ENCODE results near the gene MLC1. TPM values are rescaled to one million over a fixed set of nuclear protein-coding genes. Genes with fewer than 3 reads are reported as not detected.

The MLC1 gene
- total RNA-seq, 1 donor from 2014 or later: not detected

DNA sequence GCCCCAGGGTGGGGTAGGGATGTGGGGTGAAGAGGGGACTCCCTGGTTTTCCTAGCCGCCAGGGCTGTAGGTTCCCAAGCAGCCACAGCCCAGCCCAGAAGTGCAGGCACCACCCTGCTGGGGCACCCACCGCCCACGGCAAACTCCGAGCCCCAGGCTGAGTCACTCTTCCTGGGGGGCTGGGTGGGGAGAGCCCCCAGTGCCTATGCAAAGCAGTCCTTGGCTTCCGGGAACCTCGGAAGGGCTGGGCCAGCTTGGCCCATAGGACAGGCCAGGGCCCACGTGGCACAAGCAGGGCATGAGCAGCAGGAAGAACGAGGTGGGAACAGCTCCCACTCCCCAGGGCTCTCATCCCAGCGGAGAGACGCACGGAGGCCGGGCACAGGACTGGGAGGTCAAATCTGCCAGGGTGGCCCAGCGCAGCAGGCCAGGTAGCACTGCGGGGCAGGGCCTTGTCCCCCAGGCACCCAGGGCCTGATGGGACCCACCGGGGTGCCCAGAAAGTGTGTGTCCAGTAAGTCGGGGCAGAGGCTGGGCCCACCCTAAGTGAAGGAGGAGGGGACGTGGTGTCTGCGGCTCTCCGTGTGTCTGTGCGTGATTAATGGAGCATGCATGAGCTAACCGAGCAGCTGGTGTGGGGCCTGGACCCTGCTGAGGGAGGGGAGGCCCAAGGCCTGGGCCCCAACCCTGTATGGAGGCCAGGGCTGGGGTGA is 68.1 kb downstream of the MLC1 start:
- H3K4me1 Mint-ChIP-seq (ENCODE audit: low read depth): peaks cover 1% of the 10 kb centered on the region
- no peaks in the 10 kb centered on the region for H3K9me3 Mint-ChIP-seq (ENCODE audit: low read depth)
- H3K36me3 Mint-ChIP-seq (ENCODE audit: insufficient read depth): no peaks in the 10 kb centered on the region
- no peak overlapping the region for H3K4me3 Mint-ChIP-seq (ENCODE audit: low read depth)
- TF ChIP-seq, protein P1, sequence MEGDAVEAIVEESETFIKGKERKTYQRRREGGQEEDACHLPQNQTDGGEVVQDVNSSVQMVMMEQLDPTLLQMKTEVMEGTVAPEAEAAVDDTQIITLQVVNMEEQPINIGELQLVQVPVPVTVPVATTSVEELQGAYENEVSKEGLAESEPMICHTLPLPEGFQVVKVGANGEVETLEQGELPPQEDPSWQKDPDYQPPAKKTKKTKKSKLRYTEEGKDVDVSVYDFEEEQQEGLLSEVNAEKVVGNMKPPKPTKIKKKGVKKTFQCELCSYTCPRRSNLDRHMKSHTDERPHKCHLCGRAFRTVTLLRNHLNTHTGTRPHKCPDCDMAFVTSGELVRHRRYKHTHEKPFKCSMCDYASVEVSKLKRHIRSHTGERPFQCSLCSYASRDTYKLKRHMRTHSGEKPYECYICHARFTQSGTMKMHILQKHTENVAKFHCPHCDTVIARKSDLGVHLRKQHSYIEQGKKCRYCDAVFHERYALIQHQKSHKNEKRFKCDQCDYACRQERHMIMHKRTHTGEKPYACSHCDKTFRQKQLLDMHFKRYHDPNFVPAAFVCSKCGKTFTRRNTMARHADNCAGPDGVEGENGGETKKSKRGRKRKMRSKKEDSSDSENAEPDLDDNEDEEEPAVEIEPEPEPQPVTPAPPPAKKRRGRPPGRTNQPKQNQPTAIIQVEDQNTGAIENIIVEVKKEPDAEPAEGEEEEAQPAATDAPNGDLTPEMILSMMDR (IDR thresholded peaks at IDR 0.05; ENCODE audit: unreplicated experiment): no peak
- H3K27me3 Mint-ChIP-seq: peaks cover 14% of the 10 kb centered on the region
- H3K27ac Mint-ChIP-seq: no peak overlapping the region
- no peak for DNase-seq (ENCODE audit: low spot score, unreplicated experiment)

DNA sequence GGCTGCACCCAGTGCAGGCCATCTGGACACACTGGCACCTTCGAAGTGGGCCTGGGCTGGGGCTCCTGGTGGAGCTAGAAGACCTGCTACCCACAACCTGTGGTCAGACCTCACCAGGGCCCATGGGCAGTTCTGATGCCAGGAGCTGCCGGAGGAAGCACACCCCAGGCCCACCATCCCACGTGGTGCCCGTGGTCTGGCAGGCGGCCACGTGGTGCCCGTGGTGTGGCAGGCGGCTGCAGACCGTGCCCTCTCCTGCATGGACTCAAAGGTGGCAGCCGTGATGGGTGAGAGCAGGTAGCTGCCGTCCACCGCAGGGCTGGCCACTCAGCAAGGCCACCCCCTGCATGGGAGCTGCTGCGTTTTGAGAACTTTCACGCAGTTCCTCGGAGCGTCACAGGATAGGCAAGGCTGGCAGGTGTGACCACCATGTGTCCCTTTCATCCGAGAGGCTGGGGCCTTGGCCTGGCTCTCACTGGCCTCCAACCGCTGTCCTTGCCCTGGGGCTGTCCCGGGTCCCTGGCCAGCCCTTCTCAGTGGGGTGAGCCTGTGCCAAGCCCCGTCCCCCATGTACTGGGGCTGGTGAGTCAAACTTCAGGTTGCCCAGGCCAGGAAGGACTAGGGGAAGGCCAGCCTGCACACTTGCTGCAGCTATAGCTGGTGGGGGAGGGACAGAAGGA is 68.8 kb downstream of the MLC1 start:
- Mint-ChIP-seq H3K4me3 (ENCODE audit: low read depth) (no peak overlapping the region), H3K36me3 (ENCODE audit: insufficient read depth) (no peaks in the 10 kb centered on the region), H3K27me3 (peaks cover 21% of the 10 kb centered on the region), H3K27ac (no peak overlapping the region), H3K9me3 (ENCODE audit: low read depth) (no peaks in the 10 kb centered on the region), H3K4me1 (ENCODE audit: low read depth) (peaks cover 1% of the 10 kb centered on the region)
- DNase-seq (ENCODE audit: low spot score, unreplicated experiment): no peak
- TF ChIP-seq, protein P1 (IDR thresholded peaks at IDR 0.05; ENCODE audit: unreplicated experiment): no peak

DNA sequence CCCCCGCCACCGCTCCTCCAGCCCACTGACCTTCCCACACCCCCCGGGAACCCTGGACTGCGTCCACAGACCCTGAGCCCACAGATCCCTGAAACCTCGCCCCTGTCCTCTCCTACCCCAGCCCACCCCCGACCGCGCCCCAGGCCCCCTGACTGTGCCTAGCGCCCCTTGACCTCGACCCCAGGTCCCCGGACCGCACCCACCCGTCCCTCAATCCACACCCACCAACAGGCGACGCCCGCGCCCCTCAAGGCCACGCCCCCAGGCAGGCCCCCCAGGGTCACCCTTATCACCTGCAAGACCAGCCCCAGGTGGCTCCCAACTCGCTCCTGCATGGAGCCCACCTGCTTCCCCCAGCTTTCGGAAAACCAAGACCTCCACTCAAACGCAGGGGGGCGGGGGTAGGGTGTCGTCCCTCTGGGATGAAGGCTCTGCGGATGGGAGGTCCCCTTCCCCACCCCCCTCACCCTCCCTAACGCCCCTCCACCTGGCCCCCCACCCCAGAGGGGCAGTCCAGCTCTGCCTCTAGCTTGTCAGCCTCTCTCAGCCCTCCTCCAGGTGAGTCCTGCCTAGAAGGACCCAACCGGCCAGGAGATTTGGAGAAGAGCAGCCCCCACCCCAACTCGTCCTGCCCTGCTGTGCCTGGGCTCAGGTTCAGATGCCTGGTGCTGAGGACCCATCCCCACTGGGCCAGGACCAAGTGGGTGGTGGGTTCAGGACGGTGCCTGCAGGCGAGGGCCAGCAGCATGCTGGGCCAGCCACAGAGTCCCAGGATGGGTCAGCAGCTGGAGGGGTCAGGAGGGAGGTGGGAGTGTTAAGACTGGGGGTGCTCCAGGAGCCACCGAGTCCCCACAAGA is 69.5 kb downstream of the MLC1 start:
- peaks cover 24% of the 10 kb centered on the region for H3K27me3 Mint-ChIP-seq
- no peak for DNase-seq (ENCODE audit: low spot score, unreplicated experiment)

DNA sequence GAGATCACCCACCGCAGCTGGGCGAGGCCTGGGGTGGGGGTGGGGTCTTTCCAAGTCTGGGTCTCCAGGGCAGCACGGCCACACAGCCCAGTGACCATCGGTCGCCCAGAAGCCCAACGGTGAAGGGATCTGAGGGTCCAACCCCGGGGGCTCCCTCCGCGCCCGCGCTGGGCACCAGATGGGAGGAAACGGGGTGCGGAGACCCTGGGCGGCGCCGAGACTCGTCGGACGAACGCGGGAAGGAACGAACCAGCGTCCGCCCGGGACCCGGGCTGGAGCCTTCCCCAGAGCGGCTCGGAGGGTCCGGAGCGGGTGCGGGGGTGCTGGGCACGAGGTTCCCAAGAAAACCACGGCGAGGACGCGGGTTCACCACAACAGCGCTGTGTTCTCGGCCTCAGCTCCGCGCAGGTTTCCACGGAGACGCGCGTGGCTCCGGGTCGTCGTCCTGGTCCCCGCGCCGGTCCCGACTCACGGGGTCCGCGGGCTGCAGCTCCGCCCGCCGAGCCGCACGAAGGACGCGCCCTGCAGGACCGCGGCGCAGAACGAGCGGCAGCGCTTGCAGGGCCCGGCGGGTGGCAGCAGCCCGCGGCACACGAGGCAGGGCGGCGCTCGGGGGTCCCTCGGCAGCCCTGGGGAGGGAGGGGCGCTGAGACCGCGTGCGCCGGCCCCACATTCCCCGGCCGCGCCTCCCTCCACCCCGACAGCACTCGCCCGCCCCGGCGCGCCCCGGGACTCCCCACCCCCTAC is 70.4 kb downstream of the MLC1 start:
- DNase-seq (ENCODE audit: low spot score, unreplicated experiment): no peak
- H3K27me3 Mint-ChIP-seq: peaks cover 26% of the 10 kb centered on the region
- H3K4me3 Mint-ChIP-seq (ENCODE audit: low read depth): no peak overlapping the region
- peaks cover 1% of the 10 kb centered on the region for H3K4me1 Mint-ChIP-seq (ENCODE audit: low read depth)
- TF ChIP-seq, protein P1 (IDR thresholded peaks at IDR 0.05; ENCODE audit: unreplicated experiment): no peak
- H3K9me3 Mint-ChIP-seq (ENCODE audit: low read depth): no peaks in the 10 kb centered on the region
- H3K36me3 Mint-ChIP-seq (ENCODE audit: insufficient read depth): no peaks in the 10 kb centered on the region
- H3K27ac Mint-ChIP-seq: no peak overlapping the region

More for the DNA sequence above, 69.5 kb downstream of the MLC1 start:
- Mint-ChIP-seq H3K4me3 (ENCODE audit: low read depth) (no peak overlapping the region), H3K36me3 (ENCODE audit: insufficient read depth) (no peaks in the 10 kb centered on the region), H3K27ac (no peak overlapping the region), H3K9me3 (ENCODE audit: low read depth) (no peaks in the 10 kb centered on the region), H3K4me1 (ENCODE audit: low read depth) (peaks cover 1% of the 10 kb centered on the region)
- TF ChIP-seq, protein P1 (IDR thresholded peaks at IDR 0.05; ENCODE audit: unreplicated experiment): no peak
